Measurements from ENCODE around the gene CD200.

GRCh38 chr3:112335434-112335781 lies 2.5 kb downstream of the CD200 start:
- TF ChIP-seq CTCF (IDR thresholded peaks at IDR 0.05): no peak
- TF ChIP-seq ZFX (IDR thresholded peaks at IDR 0.05; ENCODE audit: borderline replicate concordance): no peak
